Activated CD8-positive, alpha-beta memory T cell treated with anti-CD3 and anti-CD28 coated beads, Interleukin-2, amount 50 U/mL, for 24 hours (primary cell): Measurements from ENCODE around the gene ALKBH7.

ENCODE experiments used
- DNase-seq: peaks from one replicate; pipeline ENCODE4 v3.0.0-alpha.2; 2020; ENCODE audit errors: extremely low read depth

Gene ALKBH7

GRCh38 chr19:6364353-6364752, 8.2 kb upstream of the ALKBH7 start:
- no peak for DNase-seq

- peak; percentile 98 for DNase-seq
These were observed 660 bp downstream of the ALKBH7 start for GRCh38 chr19:6373096-6373812.

- no peak for DNase-seq
These were observed 1.2 kb downstream of the ALKBH7 start for GRCh38 chr19:6373813-6374108.

- DNase-seq: no peak
These were observed 1.6 kb downstream of the ALKBH7 start for GRCh38 chr19:6374161-6374709.

GRCh38 chr19:6374711-6375410, 2.3 kb downstream of the ALKBH7 start:
- no peak for DNase-seq

- DNase-seq: no peak
These were observed 2.9 kb downstream of the ALKBH7 start, which contains the start of gene PSPN for GRCh38 chr19:6375411-6376010. Gene PSPN, minus strand, starts transcription at chr19:6375933. Its CDS starts 84 bp downstream, at chr19:6375849.

- DNase-seq: no peak
These were observed 4.1 kb downstream of the ALKBH7 start for GRCh38 chr19:6376512-6377190.

GRCh38 chr19:6378041-6378440, 5.4 kb downstream of the ALKBH7 start:
- DNase-seq: no peak

- no peak for DNase-seq
These were observed 5.9 kb downstream of the ALKBH7 start for GRCh38 chr19:6378486-6378885.

GRCh38 chr19:6379744-6380143, 7.2 kb downstream of the ALKBH7 start:
- no peak for DNase-seq

- DNase-seq: no peak
These were observed 8.6 kb downstream of the ALKBH7 start for GRCh38 chr19:6381030-6381750.

GRCh38 chr19:6383188-6383587, 10.6 kb downstream of the ALKBH7 start:
- no peak for DNase-seq

GRCh38 chr19:6384381-6384780, 11.8 kb downstream of the ALKBH7 start:
- no peak for DNase-seq

- no peak for DNase-seq
These were observed 14.8 kb downstream of the ALKBH7 start for GRCh38 chr19:6387372-6387771.

- no peak for DNase-seq
These were observed 19.9 kb downstream of the ALKBH7 start for GRCh38 chr19:6392221-6393073.

- DNase-seq: peak; percentile 87
These were observed 20.7 kb downstream of the ALKBH7 start, which contains the start of gene GTF2F1 for GRCh38 chr19:6393074-6393982. Gene GTF2F1, minus strand, starts transcription at chr19:6393164. Its CDS starts 169 bp downstream, at chr19:6392995.

- DNase-seq: no peak
These were observed 21.4 kb downstream of the ALKBH7 start for GRCh38 chr19:6393983-6394412.

GRCh38 chr19:6394831-6395230, 22.2 kb downstream of the ALKBH7 start:
- no peak for DNase-seq

- no peak for DNase-seq
These were observed 23.7 kb downstream of the ALKBH7 start for GRCh38 chr19:6396305-6396704.
